Right atrium auricular region (tissue), 2 donors: ENCODE measurements around the gene INHBA. TPM values are rescaled to one million over a fixed set of nuclear protein-coding genes. Genes with fewer than 3 reads are reported as not detected.

Source experiments
- DNase-seq: peaks from one replicate; pipeline ENCODE4 v3.0.0-alpha.2; 2019; ENCODE audit warnings: low spot score
- H3K27ac ChIP-seq, 2 donors: fragments of 200-600 bp; sonication (generic); 1 replicate in 1 of 2; 2 replicates in 1 of 2; pipeline ENCODE4 v1.5.1; 2016 to 2019
- H3K27me3 ChIP-seq, 2 donors: fragments of 200-600 bp; sonication (generic); one replicate each; pipeline versions ENCODE4 v1.5.1 to v1.6.0; 2017 to 2019
- H3K36me3 ChIP-seq: fragments of 200-600 bp; sonication (generic); one replicate; pipeline ENCODE4 v1.5.1; 2016
- H3K4me1 ChIP-seq, 2 donors: fragments of 200-600 bp; sonication (generic); one replicate each; pipeline versions ENCODE4 v1.5.1 to v1.6.0; 2017 to 2019
- H3K4me3 ChIP-seq, 2 donors: fragments of 200-600 bp; sonication (generic); 1 replicate in 1 of 2; 2 replicates in 1 of 2; pipeline ENCODE4 v1.5.1; 2017 to 2019; ENCODE audit warnings: mild to moderate bottlenecking in 1 of 2, moderate library complexity in 1 of 2
- H3K9me3 ChIP-seq, 2 donors: fragments of 200-600 bp; sonication (generic); one replicate each; pipeline ENCODE4 v1.5.1; 2019
- total RNA-seq, 2 donors: library from RNA; depleted of rRNA; stranded (reverse); fragments of >200 nt; gene quantifications; one replicate each; pipeline ENCODE4 v1.1.0, GENCODE V29; 2016
- TF ChIP-seq, protein P1 (sequence below), 2 donors: fragments of 200-600 bp; sonication (generic); IDR thresholded peaks; one replicate each; pipeline ENCODE4 v1.5.1; 2019; ENCODE audit warnings: antibody characterized with exemption in 2 of 2

Gene INHBA
- total RNA-seq, 2 donors from 2014 or later, result 4.0 to 22.2 TPM

GRCh38 chr7:41732436-41732785 is 29.5 kb upstream of the INHBA start:
- peaks cover 0 to 4% of the 10 kb centered on the region in 2 donors for H3K9me3 ChIP-seq
- DNase-seq, result no peak
- H3K36me3 ChIP-seq, result no peaks in the 10 kb centered on the region
- TF ChIP-seq, protein P1, sequence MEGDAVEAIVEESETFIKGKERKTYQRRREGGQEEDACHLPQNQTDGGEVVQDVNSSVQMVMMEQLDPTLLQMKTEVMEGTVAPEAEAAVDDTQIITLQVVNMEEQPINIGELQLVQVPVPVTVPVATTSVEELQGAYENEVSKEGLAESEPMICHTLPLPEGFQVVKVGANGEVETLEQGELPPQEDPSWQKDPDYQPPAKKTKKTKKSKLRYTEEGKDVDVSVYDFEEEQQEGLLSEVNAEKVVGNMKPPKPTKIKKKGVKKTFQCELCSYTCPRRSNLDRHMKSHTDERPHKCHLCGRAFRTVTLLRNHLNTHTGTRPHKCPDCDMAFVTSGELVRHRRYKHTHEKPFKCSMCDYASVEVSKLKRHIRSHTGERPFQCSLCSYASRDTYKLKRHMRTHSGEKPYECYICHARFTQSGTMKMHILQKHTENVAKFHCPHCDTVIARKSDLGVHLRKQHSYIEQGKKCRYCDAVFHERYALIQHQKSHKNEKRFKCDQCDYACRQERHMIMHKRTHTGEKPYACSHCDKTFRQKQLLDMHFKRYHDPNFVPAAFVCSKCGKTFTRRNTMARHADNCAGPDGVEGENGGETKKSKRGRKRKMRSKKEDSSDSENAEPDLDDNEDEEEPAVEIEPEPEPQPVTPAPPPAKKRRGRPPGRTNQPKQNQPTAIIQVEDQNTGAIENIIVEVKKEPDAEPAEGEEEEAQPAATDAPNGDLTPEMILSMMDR (IDR thresholded peaks at IDR 0.05), result no peak
- H3K4me1 ChIP-seq, result no peaks in the 10 kb centered on the region
- no peak overlapping the region for H3K4me3 ChIP-seq
- no peaks in the 10 kb centered on the region for H3K27me3 ChIP-seq
- no peak overlapping the region for H3K27ac ChIP-seq

- Histone ChIP-seq H3K9me3 (peaks cover 0 to 4% of the 10 kb centered on the region in 2 donors), H3K27ac (no peak overlapping the region), H3K4me1 (no peaks in the 10 kb centered on the region), H3K4me3 (no peak overlapping the region), H3K27me3 (no peaks in the 10 kb centered on the region), H3K36me3 (no peaks in the 10 kb centered on the region)
- TF ChIP-seq, protein P1 (IDR thresholded peaks at IDR 0.05), result peak in 1 of 2 donors; percentile 52
- no peak for DNase-seq
Measured at GRCh38 chr7:41731493-41732435, 28.9 kb upstream of the INHBA start.

DNA sequence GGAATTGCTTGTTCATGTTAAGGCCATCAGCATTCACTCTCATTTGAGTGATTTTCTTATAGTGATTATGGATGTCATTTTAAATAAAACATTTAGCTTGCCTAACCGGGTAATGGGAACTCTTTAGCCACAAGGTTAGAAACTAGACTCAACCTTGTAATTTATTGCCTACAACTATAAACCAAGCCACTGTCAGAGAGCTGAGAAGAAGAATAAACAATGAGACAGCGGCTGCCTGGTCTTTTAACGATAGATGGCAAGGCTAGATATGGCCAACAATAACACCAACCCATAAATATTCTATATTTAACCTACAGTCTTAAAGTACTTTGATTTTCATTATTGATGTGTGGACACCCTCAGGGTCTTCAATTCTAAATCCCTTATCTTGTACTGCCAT is 27.8 kb upstream of the INHBA start:
- TF ChIP-seq, protein P1 (IDR thresholded peaks at IDR 0.05), result no peak
- DNase-seq, result no peak
- Histone ChIP-seq H3K4me1 (no peaks in the 10 kb centered on the region), H3K36me3 (no peaks in the 10 kb centered on the region), H3K27ac (no peak overlapping the region), H3K9me3 (peaks cover 0 to 4% of the 10 kb centered on the region in 2 donors), H3K4me3 (no peak overlapping the region), H3K27me3 (no peaks in the 10 kb centered on the region)

GRCh38 chr7:41730161-41730560 is 27.3 kb upstream of the INHBA start:
- Histone ChIP-seq H3K4me1 (no peaks in the 10 kb centered on the region), H3K27ac (no peak overlapping the region), H3K27me3 (no peaks in the 10 kb centered on the region), H3K4me3 (no peak overlapping the region), H3K36me3 (no peaks in the 10 kb centered on the region), H3K9me3 (peaks cover 0 to 4% of the 10 kb centered on the region in 2 donors)
- TF ChIP-seq, protein P1 (IDR thresholded peaks at IDR 0.05), result no peak
- no peak for DNase-seq

GRCh38 chr7:41729059-41729458 is 26.2 kb upstream of the INHBA start:
- DNase-seq, result no peak
- Histone ChIP-seq H3K4me1 (no peaks in the 10 kb centered on the region), H3K4me3 (no peak overlapping the region), H3K36me3 (no peaks in the 10 kb centered on the region), H3K27ac (no peak overlapping the region), H3K27me3 (no peaks in the 10 kb centered on the region), H3K9me3 (peaks cover 0 to 4% of the 10 kb centered on the region in 2 donors)
- TF ChIP-seq, protein P1 (IDR thresholded peaks at IDR 0.05), result no peak
